ENCODE measurements around the gene TMEM163. TPM values are rescaled to one million over a fixed set of nuclear protein-coding genes. Genes with fewer than 3 reads are reported as not detected.

Gene TMEM163
- total RNA-seq, 2 donors from 2014 or later, result 0.55 to 23.1 TPM

DNA sequence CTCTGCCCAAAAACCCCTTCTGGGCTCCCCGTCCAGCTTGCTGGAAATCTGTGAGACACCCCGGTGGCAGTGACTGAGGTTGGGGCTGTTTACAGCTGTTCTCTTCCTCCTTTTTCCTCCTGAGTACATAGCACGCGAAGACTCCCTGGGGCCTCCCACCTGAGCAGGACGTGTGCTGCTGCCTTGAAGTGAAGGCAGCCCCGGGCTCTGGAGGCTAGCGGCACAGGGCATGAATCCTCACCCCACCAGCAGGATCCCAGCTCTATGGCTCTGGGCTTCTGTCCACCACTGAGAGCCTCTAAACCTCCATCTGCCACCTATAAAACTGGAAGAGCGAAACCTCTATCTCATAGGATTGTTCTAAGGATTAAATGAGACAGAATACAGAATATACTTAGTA, 182.5 kb downstream of the TMEM163 start:
- no peak for DNase-seq (ENCODE audit: low spot score)
- H3K4me3 ChIP-seq, result no peak overlapping the region
- no peaks in the 10 kb centered on the region for H3K4me1 ChIP-seq (replicated peaks)
- no peaks in the 10 kb centered on the region for H3K9me3 ChIP-seq
- no peak for TF ChIP-seq POLR2AphosphoS5 (IDR thresholded peaks at IDR 0.05)
- TF ChIP-seq POLR2A (IDR thresholded peaks at IDR 0.05), result no peak
- no peak for TF ChIP-seq CTCF (IDR thresholded peaks at IDR 0.05)
- 76% methylated on average over 8 of the region's 8 CpGs for WGBS
- intact Hi-C loops (cut with DNase I), result no loop called here
- H3K27ac ChIP-seq, result no peak overlapping the region
- H3K27me3 ChIP-seq (replicated peaks; ENCODE audit: insufficient read depth), result no peaks in the 10 kb centered on the region
- H3K36me3 ChIP-seq, result no peaks in the 10 kb centered on the region

GRCh38 chr2:134532537-134532936, 186.3 kb downstream of the TMEM163 start:
- TF ChIP-seq POLR2A (IDR thresholded peaks at IDR 0.05) (no peak), CTCF (IDR thresholded peaks at IDR 0.05) (no peak), POLR2AphosphoS5 (IDR thresholded peaks at IDR 0.05) (no peak)
- Histone ChIP-seq H3K4me1 (replicated peaks) (no peaks in the 10 kb centered on the region), H3K36me3 (no peaks in the 10 kb centered on the region)

DNA sequence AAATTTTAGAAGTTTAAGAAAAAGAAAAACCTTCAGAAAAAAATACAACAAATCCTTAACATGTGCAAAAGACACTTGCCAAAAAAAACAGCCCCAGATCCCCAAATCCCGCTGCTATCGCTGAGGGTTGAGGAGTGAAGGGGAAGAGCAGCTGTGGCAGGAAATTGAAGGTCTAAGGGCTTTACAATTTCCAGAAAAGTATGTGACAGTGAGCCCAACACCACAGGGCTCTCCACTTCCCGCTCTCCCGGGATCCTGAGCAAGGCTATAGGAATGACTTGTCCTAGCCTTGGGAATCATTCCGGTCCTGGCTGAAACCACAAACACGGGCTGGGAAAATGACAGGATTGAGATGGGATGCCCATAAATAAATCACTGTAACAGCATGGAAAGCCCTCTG, 191.4 kb downstream of the TMEM163 start:
- WGBS, result 52% methylated on average over 6 of the region's 6 CpGs
- intact Hi-C loops (cut with DNase I), result no loop called here

More at GRCh38 chr2:134532537-134532936, 186.3 kb downstream of the TMEM163 start:
- no peak overlapping the region for H3K27ac ChIP-seq
- DNase-seq (ENCODE audit: low spot score), result no peak
- 65% methylated on average over 1 of the region's 1 CpG for WGBS
- no peak overlapping the region for H3K4me3 ChIP-seq
- no peaks in the 10 kb centered on the region for H3K27me3 ChIP-seq (replicated peaks; ENCODE audit: insufficient read depth)
- intact Hi-C loops (cut with DNase I), result no loop called here
- H3K9me3 ChIP-seq, result no peaks in the 10 kb centered on the region

DNA sequence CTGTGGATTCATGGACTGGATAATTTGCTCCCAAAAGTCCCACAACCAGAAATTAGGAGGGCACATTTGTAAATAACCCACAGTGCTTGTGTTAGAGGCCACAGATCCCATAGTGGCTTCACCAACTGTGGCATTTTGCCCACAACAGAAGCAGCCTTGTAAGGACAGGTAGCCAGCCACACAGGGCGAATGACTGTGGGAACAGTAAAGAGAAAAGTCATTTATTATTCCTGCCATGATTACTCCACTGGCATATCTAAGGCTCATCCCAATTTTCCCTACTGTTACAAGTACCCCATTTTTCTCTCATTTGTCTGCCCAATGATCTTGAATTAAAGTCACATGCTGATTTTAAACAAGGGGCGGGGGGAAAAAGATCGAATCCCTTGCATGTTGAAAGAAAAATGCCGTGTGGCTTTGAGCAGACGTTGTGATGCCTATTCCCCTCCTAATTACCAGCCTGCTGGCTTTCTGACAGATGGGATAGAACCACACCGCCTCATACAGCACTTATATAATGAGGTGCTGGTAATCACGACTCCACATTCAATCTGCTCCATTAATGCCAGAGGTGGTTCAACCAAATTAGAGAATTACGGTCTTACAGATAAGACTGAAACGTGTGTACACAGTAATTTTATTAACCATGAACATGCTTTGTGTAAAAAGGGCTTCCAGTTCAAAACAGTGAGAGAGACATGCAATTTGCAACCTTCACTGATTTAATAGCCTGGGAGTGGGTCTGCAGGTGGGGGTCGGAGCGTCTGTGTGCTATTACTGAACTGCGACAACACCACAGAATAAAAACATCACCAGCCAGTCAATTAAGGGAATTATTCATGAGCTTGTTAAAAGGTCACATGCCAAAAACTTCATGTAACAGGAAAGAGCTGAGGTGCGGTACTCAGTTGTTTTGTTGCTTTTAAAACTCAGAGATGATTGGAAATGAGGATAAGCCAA, 196.0 kb downstream of the TMEM163 start:
- Histone ChIP-seq H3K4me1 (replicated peaks) (no peaks in the 10 kb centered on the region), H3K36me3 (no peaks in the 10 kb centered on the region), H3K27me3 (replicated peaks; ENCODE audit: insufficient read depth) (no peaks in the 10 kb centered on the region), H3K27ac (no peak overlapping the region), H3K9me3 (no peaks in the 10 kb centered on the region), H3K4me3 (no peak overlapping the region)
- no peak for DNase-seq (ENCODE audit: low spot score)
- WGBS, result 25% methylated on average over 13 of the region's 13 CpGs
- intact Hi-C loops (cut with DNase I), result no loop called here
- TF ChIP-seq POLR2AphosphoS5 (IDR thresholded peaks at IDR 0.05), result no peak
- TF ChIP-seq CTCF (IDR thresholded peaks at IDR 0.05), result no peak
- no peak for TF ChIP-seq POLR2A (IDR thresholded peaks at IDR 0.05)

More for the DNA sequence above, 191.4 kb downstream of the TMEM163 start:
- Histone ChIP-seq H3K4me3 (no peak overlapping the region), H3K36me3 (no peaks in the 10 kb centered on the region), H3K9me3 (no peaks in the 10 kb centered on the region), H3K27ac (no peak overlapping the region), H3K27me3 (replicated peaks; ENCODE audit: insufficient read depth) (no peaks in the 10 kb centered on the region), H3K4me1 (replicated peaks) (no peaks in the 10 kb centered on the region)
- no peak for DNase-seq (ENCODE audit: low spot score)
- TF ChIP-seq POLR2AphosphoS5 (IDR thresholded peaks at IDR 0.05), result no peak
- no peak for TF ChIP-seq POLR2A (IDR thresholded peaks at IDR 0.05)
- TF ChIP-seq CTCF (IDR thresholded peaks at IDR 0.05), result no peak

- H3K4me3 ChIP-seq, result no peak overlapping the region
- WGBS, result 35% methylated on average over 2 of the region's 2 CpGs
- DNase-seq (ENCODE audit: low spot score), result no peak
- no peaks in the 10 kb centered on the region for H3K27me3 ChIP-seq (replicated peaks; ENCODE audit: insufficient read depth)
- no peaks in the 10 kb centered on the region for H3K36me3 ChIP-seq
- H3K27ac ChIP-seq, result no peak overlapping the region
- TF ChIP-seq CTCF (IDR thresholded peaks at IDR 0.05), result no peak
- TF ChIP-seq POLR2AphosphoS5 (IDR thresholded peaks at IDR 0.05), result no peak
- no peak for TF ChIP-seq POLR2A (IDR thresholded peaks at IDR 0.05)
- H3K4me1 ChIP-seq (replicated peaks), result no peaks in the 10 kb centered on the region
- no peaks in the 10 kb centered on the region for H3K9me3 ChIP-seq
- intact Hi-C loops (cut with DNase I), result no loop called here
Measured at GRCh38 chr2:134518101-134518500, 200.7 kb downstream of the TMEM163 start.
